Loucy (cell line): ENCODE data around the gene IKZF5.

Source experiments
- CTCF ChIP-seq: fragments of 200-600 bp; sonication (generic); conservative IDR thresholded peaks from 2 replicates; pipeline ENCODE4 v1.5.1; 2014; ENCODE audit warnings: mild to moderate bottlenecking, antibody characterized with exemption, low read length
- EZH2phosphoT487 ChIP-seq: fragments of 200-600 bp; IDR thresholded peaks from 2 replicates; pipeline ENCODE4 v1.6.1; 2018; ENCODE audit warnings: antibody characterized with exemption, mild to moderate bottlenecking, moderate library complexity, borderline replicate concordance

GRCh38 chr10:123019264-123019663, 10.7 kb upstream of the IKZF5 start:
- TF ChIP-seq CTCF, result no peak
- no peak for TF ChIP-seq EZH2phosphoT487
